HG03439 (cell line): Measurements from ENCODE around the gene DPEP3.
"Not testable (repeated sequence)": the region's sequence is repeated elsewhere in the genome, so short reads cannot be mapped to it uniquely, and the experiment has no call there.

Source experiments
- ATAC-seq: cut with Tn5 transposase; IDR thresholded peaks from one replicate; pipeline ENCODE4 v1.9.1; 2021; ENCODE audit warnings: mild to moderate bottlenecking, moderate library complexity; ENCODE audit not compliant: unreplicated experiment

The DPEP3 gene

GRCh38 chr16:67979955-67980678 lies at the start of gene DPEP3:
Gene DPEP3, minus strand, starts transcription at chr16:67980499. Its CDS starts 119 bp downstream, at chr16:67980380.
- ATAC-seq, result no peak

DNA sequence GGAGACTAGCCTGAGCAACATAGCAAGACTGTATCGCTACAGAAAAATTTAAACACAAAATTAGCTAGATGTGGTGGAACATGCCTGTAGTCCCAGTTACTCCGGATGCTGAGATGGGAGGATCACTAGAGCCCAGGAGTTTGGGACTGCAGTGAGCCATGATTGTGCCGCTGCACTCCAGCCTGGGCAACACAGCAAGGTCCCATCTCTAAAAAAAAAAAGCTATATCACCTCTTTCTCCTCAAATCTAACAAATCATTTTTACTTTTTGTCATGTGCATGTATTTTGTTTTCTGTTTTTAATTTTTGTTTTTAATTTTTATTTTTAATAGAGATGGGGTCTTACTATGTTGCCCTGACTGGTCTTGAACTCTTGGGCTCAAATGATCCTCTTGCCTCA lies 48.7 kb upstream of the DPEP3 start:
- no peak for ATAC-seq

DNA sequence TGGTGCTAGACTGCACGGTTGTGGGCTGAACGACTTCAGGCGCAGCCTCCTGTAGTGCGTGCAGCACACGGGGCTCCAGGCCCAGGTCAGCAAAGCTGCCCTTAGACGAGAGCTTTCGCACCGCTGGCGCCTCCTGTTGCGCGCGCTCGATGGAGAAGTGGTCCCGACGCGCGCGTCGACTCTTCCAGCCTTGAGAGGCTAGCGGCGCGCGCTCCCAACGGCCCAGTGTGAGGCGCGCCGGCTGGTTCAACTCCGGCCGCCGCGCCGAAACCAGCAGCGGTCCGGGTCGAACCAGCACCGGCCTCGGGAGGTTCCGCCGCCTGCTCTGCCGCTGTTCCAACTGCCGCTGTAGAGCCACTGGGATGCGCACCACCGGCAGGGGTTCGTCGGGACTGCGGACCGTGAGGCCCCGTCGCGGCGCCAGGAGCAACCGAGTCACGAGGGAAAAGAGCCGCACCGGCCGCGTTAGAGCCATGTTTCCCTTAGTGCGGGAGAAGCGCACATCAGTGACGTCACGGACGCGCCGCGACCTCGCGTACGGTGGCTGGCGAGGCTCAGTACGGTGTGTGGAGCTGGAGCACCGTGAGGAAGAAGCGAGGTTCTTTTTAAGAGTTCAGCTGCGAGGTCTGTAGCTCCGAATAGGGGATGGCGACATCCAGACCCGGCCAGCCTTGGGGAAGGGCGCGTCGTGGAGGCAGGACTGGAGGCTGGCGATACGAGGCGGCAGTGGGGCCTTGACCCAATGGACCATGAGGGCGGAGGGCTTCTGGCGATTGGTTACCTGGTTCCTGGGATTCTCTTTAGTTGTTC lies 42.6 kb upstream of the DPEP3 start, which contains the start of the genes DDX28 and DUS2:
TSS of gene DDX28 (minus strand) at position 505 of the 810 bp plus-strand sequence. CDS start at position 475, 30 bp downstream.
TSS of gene DUS2 (plus strand) at position 557 of the 810 bp plus-strand sequence. CDS start 14,740 bp downstream, outside the sequence.
- peak; percentile 86 for ATAC-seq

- peak; percentile 12 for ATAC-seq
Observed at GRCh38 chr16:68022278-68022727, 42.0 kb upstream of the DPEP3 start.

DNA sequence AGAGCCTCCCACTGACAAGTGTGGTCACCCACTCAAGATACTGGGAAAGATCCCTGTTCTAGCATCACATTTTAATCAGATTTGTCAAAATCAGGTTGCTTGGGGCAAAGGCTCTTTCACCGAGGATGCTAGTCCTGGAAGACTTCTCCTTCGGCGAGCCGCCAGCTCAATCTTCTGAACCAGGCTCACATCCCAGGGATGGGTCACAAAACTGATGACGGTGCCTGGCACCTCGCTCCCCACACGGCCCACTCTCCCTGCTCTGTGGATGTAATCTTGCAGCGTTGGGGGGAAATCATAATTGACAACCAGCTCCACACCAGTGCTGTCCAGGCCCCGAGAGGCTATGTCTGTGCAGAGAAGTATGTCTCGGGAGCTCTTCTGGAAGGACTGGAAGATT lies 41.2 kb upstream of the DPEP3 start:
- ATAC-seq, result no peak

- no peak for ATAC-seq
Observed at GRCh38 chr16:68019167-68019680, 38.9 kb upstream of the DPEP3 start.

DNA sequence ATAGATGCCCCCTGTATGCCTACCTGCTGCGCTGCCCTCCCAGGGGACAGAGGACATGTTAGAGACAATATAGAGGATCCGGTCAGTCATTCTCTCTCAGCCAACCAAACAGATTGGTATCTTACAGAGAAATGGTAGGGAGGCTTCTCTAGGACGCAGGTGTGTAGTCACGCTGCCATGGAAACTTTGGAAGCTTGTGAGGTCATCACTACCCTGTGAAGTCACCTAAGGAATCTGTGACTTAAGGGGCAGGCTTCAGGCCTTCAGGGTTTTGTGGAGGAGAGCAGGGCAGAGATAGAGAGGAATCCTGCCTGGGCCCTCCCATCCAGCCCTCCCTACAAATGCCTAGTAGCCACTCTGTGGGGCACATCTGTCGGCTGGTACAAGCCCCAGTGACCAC lies 35.4 kb upstream of the DPEP3 start, which contains the start of gene DPEP2NB:
TSS of gene DPEP2NB (minus strand) at position 231 of the 400 bp plus-strand sequence. CDS start at position 90, 141 bp downstream.
- no peak for ATAC-seq

DNA sequence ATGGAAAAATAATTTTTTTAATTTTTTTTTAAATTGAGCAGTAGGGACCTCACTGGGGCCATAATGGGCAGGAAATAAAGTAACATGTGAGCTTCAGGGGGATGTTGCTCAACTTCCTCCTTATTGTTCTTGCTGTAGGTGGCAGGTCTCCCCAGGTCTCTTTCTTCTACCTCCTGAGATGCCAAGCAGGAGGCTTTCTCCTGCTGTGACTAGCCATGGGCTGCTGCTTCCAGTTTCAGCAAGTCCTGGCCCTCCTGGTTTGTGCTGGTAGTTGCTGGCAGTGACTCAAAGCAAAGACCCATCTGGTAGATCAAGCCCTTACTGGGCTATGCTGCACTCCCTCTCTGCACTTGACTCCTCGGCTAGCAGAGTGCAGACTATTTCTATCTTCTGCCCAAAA lies 33.1 kb upstream of the DPEP3 start:
- no peak for ATAC-seq

DNA sequence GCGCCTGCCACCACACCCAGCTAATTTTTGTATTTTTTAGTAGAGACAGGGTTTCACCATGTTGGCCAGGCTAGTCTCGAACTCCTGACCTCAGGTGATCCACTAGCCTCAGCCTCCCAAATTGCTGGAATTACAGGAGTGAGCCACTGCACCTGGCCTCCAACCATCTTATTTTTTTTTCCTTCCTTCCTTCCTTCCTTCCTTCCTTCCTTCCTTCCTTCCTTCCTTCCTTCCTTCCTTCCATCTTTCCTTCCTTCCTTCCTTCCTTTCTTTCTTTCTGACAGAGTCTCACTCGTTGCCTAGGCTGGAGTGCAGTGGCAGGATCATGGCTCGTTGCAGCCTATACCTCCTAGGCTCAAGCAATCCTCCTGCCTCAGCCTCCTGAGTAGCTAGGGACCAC lies 29.6 kb upstream of the DPEP3 start:
- ATAC-seq, result not testable (repeated sequence)

- no peak for ATAC-seq
Observed at GRCh38 chr16:68009157-68009735, 28.9 kb upstream of the DPEP3 start.

DNA sequence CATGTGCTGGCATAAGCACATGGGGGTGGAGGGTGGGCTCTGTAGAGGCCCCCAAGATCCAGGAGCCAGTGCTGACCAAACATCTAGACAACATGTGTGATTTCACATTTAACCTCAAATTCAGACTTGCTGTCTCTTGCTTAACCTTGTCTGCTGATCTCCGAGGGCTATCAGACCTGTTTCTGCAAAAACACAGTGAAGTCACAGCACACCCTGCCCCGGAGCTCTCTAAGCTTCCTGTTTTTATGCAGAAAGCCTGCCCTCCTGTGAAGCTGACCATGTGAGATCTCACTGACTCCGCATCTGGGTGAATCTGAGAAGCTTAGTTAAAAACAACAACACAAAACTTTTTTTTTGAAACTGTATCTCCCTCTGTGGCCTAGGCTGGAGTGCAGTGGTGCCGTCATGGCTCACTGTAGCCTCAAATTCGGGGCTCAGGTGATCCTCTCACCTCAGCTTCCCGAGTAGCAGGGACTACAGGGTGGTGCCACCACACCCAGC lies 25.5 kb upstream of the DPEP3 start:
- no peak for ATAC-seq

GRCh38 chr16:68005211-68005610 lies 24.9 kb upstream of the DPEP3 start:
- ATAC-seq, result no peak

DNA sequence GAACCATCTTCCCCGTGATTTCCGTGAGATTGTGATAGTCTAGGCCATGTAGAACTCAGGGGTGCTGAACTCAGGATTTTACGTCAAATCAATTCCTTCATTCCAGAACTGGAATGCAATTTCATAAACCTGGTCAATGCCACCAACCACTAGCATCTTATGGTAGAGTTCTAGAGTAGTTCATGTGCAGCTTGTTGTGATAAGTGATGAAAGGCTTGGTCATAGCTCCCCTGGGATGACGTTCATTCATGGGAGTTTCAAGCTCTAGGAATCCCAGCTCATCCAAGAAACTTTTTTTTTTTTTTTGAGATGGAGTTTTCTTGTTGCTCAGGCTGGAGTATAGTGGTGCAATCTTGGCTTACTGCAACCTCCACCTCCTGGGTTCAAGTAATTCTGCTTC lies 22.7 kb upstream of the DPEP3 start:
- ATAC-seq, result no peak

DNA sequence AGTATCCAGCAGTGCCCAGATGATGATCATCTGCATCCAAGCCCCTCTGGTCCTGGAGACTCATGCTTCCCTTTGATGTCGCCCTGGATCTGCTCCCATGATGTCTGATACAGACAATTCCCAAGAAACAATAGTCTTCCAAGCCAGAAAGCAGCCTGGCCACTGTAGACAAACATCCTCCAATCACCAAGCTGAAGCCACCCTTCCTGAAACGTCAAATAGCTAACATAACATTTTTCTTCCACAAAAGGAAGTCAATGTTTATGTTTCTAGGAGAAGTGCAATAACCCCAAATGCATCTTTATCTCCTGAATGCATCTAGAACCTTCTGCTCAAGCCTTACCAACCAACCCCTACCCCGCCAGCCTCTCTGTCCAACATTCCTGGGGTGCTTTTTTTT lies 20.2 kb upstream of the DPEP3 start:
- ATAC-seq, result no peak

- ATAC-seq, result no peak
Observed at GRCh38 chr16:67999985-68000384, 19.7 kb upstream of the DPEP3 start.

DNA sequence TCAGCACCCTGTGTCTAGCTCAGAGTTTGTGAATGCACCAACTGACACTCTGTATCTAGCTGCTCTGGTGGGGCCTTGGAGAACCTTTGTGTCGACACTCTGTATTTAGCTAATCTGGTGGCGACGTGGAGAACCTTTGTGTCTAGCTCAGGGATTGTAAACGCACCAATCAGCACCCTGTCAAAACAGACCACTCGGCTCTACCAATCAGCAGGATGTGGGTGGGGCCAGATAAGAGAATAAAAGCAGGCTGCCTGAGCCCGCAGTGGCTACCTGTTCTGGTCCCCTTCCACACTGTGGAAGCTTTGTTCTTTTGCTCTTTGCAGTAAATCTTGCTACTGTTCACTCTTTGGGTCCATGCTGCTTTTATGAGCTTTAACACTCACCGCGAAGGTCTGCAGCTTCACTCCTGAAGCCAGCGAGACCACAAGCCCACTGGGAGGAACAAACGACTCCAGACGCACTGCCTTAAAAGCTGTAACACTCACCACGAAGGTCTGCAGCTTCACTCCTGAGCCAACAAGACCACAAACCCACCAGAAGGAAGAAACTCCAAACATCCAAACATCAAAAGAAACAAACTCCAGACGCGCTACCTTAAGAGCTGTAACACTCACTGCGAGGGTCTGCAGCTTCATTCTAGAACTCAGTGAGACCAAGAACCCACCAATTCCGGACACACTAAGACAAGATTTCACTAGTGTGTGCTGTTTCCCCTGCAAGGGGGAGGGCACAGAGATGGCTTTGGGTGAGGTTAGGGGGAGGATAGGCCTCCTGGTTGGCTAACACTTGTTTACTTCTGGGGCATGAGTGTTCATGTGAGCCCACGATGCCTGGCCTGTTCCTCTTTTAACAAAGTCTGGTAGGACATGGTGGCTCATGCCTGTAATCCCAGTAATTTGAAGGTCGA lies 18.7 kb upstream of the DPEP3 start, which contains the start of gene DPEP2:
TSS of gene DPEP2 (minus strand) at position 706 of the 910 bp plus-strand sequence. CDS start 6,272 bp downstream, outside the sequence.
- not testable (repeated sequence) for ATAC-seq

GRCh38 chr16:67998231-67998778 lies 18.0 kb upstream of the DPEP3 start:
- ATAC-seq, result not testable (repeated sequence)

- ATAC-seq, result no peak
Observed at GRCh38 chr16:67996666-67997065, 16.4 kb upstream of the DPEP3 start.

- no peak for ATAC-seq
Observed at GRCh38 chr16:67995423-67995822, 15.1 kb upstream of the DPEP3 start.
